ENCODE data around the gene ADPRHL1. TPM values are rescaled to one million over a fixed set of nuclear protein-coding genes. Genes with fewer than 3 reads are reported as not detected.

ADPRHL1 gene
- total RNA-seq, 1 donor from 2014 or later: 2.6 TPM

GRCh38 chr13:113468472-113469201, 15.3 kb upstream of the ADPRHL1 start:
- Mint-ChIP-seq H3K27me3 (ENCODE audit: unreplicated experiment) (no peaks in the 10 kb centered on the region), H3K36me3 (ENCODE audit: unreplicated experiment) (peaks cover 32% of the 10 kb centered on the region), H3K4me3 (ENCODE audit: unreplicated experiment) (no peak overlapping the region)

GRCh38 chr13:113468029-113468428, 14.7 kb upstream of the ADPRHL1 start:
- Mint-ChIP-seq H3K9me3 (ENCODE audit: unreplicated experiment) (no peaks in the 10 kb centered on the region), H3K27me3 (ENCODE audit: unreplicated experiment) (no peaks in the 10 kb centered on the region), H3K36me3 (ENCODE audit: unreplicated experiment) (peaks cover 26% of the 10 kb centered on the region), H3K4me1 (ENCODE audit: unreplicated experiment) (no peaks in the 10 kb centered on the region), H3K27ac (ENCODE audit: unreplicated experiment) (no peak overlapping the region), H3K4me3 (ENCODE audit: unreplicated experiment) (no peak overlapping the region)
- no peak for TF ChIP-seq CTCF (IDR thresholded peaks at IDR 0.05)
- DNase-seq (ENCODE audit: extremely low spot score, unreplicated experiment): no peak

More at GRCh38 chr13:113468472-113469201, 15.3 kb upstream of the ADPRHL1 start:
- DNase-seq (ENCODE audit: extremely low spot score, unreplicated experiment): peak; percentile 80
- TF ChIP-seq CTCF (IDR thresholded peaks at IDR 0.05): no peak
- Mint-ChIP-seq H3K4me1 (ENCODE audit: unreplicated experiment) (no peaks in the 10 kb centered on the region), H3K9me3 (ENCODE audit: unreplicated experiment) (no peaks in the 10 kb centered on the region), H3K27ac (ENCODE audit: unreplicated experiment) (no peak overlapping the region)

- Mint-ChIP-seq H3K27ac (ENCODE audit: unreplicated experiment) (no peak overlapping the region), H3K27me3 (ENCODE audit: unreplicated experiment) (no peaks in the 10 kb centered on the region), H3K4me1 (ENCODE audit: unreplicated experiment) (no peaks in the 10 kb centered on the region), H3K9me3 (ENCODE audit: unreplicated experiment) (no peaks in the 10 kb centered on the region), H3K4me3 (ENCODE audit: unreplicated experiment) (no peak overlapping the region), H3K36me3 (ENCODE audit: unreplicated experiment) (peaks cover 20% of the 10 kb centered on the region)
- DNase-seq (ENCODE audit: extremely low spot score, unreplicated experiment): no peak
- no peak for TF ChIP-seq CTCF (IDR thresholded peaks at IDR 0.05)
These were observed 13.1 kb upstream of the ADPRHL1 start for GRCh38 chr13:113466383-113466782.

- peak; percentile 8 for DNase-seq (ENCODE audit: extremely low spot score, unreplicated experiment)
- H3K4me1 Mint-ChIP-seq (ENCODE audit: unreplicated experiment): no peaks in the 10 kb centered on the region
- no peaks in the 10 kb centered on the region for H3K9me3 Mint-ChIP-seq (ENCODE audit: unreplicated experiment)
- TF ChIP-seq CTCF (IDR thresholded peaks at IDR 0.05): no peak
- H3K27me3 Mint-ChIP-seq (ENCODE audit: unreplicated experiment): no peaks in the 10 kb centered on the region
- peaks cover 23% of the 10 kb centered on the region for H3K36me3 Mint-ChIP-seq (ENCODE audit: unreplicated experiment)
- H3K4me3 Mint-ChIP-seq (ENCODE audit: unreplicated experiment): no peak overlapping the region
- H3K27ac Mint-ChIP-seq (ENCODE audit: unreplicated experiment): no peak overlapping the region
These were observed 12.0 kb upstream of the ADPRHL1 start for GRCh38 chr13:113465300-113465699.

GRCh38 chr13:113464476-113464875, 11.2 kb upstream of the ADPRHL1 start:
- H3K36me3 Mint-ChIP-seq (ENCODE audit: unreplicated experiment): peaks cover 24% of the 10 kb centered on the region
- H3K4me1 Mint-ChIP-seq (ENCODE audit: unreplicated experiment): no peaks in the 10 kb centered on the region
- H3K27ac Mint-ChIP-seq (ENCODE audit: unreplicated experiment): no peak overlapping the region
- no peak for TF ChIP-seq CTCF (IDR thresholded peaks at IDR 0.05)
- peak; percentile 84 for DNase-seq (ENCODE audit: extremely low spot score, unreplicated experiment)
- H3K27me3 Mint-ChIP-seq (ENCODE audit: unreplicated experiment): no peaks in the 10 kb centered on the region
- no peaks in the 10 kb centered on the region for H3K9me3 Mint-ChIP-seq (ENCODE audit: unreplicated experiment)
- H3K4me3 Mint-ChIP-seq (ENCODE audit: unreplicated experiment): no peak overlapping the region
